ENCODE data around the gene SPPL2B.
A peak's percentile ranks its signal among the peaks of the same experiment; 100 is the strongest.
"Not testable (repeated sequence)": the region's sequence is repeated elsewhere in the genome, so short reads cannot be mapped to it uniquely, and the experiment has no call there.

SPPL2B gene

GRCh38 chr19:2394054-2394441 lies 65.6 kb downstream of the SPPL2B start:
- peak overlapping the region; percentile 56 to 64 for H3K4me3 ChIP-seq (ENCODE audit: low read depth in 1 of 2, low read length in 1 of 2)
- no peak for TF ChIP-seq CTCF (IDR thresholded peaks at IDR 0.05)
- no peaks in the 10 kb centered on the region for H3K9me3 ChIP-seq

GRCh38 chr19:2394442-2395292 lies 66.2 kb downstream of the SPPL2B start:
- Histone ChIP-seq H3K4me1 (ENCODE audit: control insufficient read depth in 1 of 2, insufficient read depth in 1 of 2, low read depth in 1 of 2, low read length in 1 of 2) (peaks cover 19 to 26% of the 10 kb centered on the region in 2 experiments), H3K9me3 (no peaks in the 10 kb centered on the region), H3K4me3 (ENCODE audit: low read depth in 1 of 2, low read length in 1 of 2) (peak overlapping the region; percentile 56 to 64), H3K27me3 (no peaks in the 10 kb centered on the region), H3K27ac (peak overlapping the region; percentile 76), H3K36me3 (no peaks in the 10 kb centered on the region)
- TF ChIP-seq CTCF (IDR thresholded peaks at IDR 0.05) = no peak

More at GRCh38 chr19:2394054-2394441, 65.6 kb downstream of the SPPL2B start:
- H3K27ac ChIP-seq = peak overlapping the region; percentile 76
- no peaks in the 10 kb centered on the region for H3K27me3 ChIP-seq
- H3K4me1 ChIP-seq (ENCODE audit: control insufficient read depth in 1 of 2, insufficient read depth in 1 of 2, low read depth in 1 of 2, low read length in 1 of 2) = peaks cover 19 to 26% of the 10 kb centered on the region in 2 experiments
- H3K36me3 ChIP-seq = no peaks in the 10 kb centered on the region

- H3K36me3 ChIP-seq; H3K27ac ChIP-seq; H3K4me3 ChIP-seq (ENCODE audit: low read depth in 1 of 2, low read length in 1 of 2); H3K27me3 ChIP-seq; H3K9me3 ChIP-seq: not testable (repeated sequence)
- H3K4me1 ChIP-seq (ENCODE audit: control insufficient read depth in 1 of 2, insufficient read depth in 1 of 2, low read depth in 1 of 2, low read length in 1 of 2) = peaks cover 19 to 26% of the 10 kb centered on the region in 2 experiments
Measured at GRCh38 chr19:2395293-2395829, 66.9 kb downstream of the SPPL2B start.

GRCh38 chr19:2397173-2397572 lies 68.7 kb downstream of the SPPL2B start:
- H3K36me3 ChIP-seq; H3K27ac ChIP-seq; H3K27me3 ChIP-seq; H3K4me3 ChIP-seq (ENCODE audit: low read depth in 1 of 2, low read length in 1 of 2); H3K9me3 ChIP-seq: not testable (repeated sequence)
- peaks cover 19 to 22% of the 10 kb centered on the region in 2 experiments for H3K4me1 ChIP-seq (ENCODE audit: control insufficient read depth in 1 of 2, insufficient read depth in 1 of 2, low read depth in 1 of 2, low read length in 1 of 2)

GRCh38 chr19:2398735-2399305 lies 70.3 kb downstream of the SPPL2B start:
- TF ChIP-seq CTCF (IDR thresholded peaks at IDR 0.05) = no peak
- Histone ChIP-seq H3K4me3 (ENCODE audit: low read depth in 1 of 2, low read length in 1 of 2) (no peak overlapping the region), H3K9me3 (no peaks in the 10 kb centered on the region), H3K4me1 (ENCODE audit: control insufficient read depth in 1 of 2, insufficient read depth in 1 of 2, low read depth in 1 of 2, low read length in 1 of 2) (peaks cover 14 to 18% of the 10 kb centered on the region in 2 experiments), H3K27ac (no peak overlapping the region), H3K36me3 (no peaks in the 10 kb centered on the region), H3K27me3 (no peaks in the 10 kb centered on the region)

- no peak overlapping the region for H3K4me3 ChIP-seq (ENCODE audit: low read depth in 1 of 2, low read length in 1 of 2)
- no peak for TF ChIP-seq CTCF (IDR thresholded peaks at IDR 0.05)
- peaks cover 6 to 10% of the 10 kb centered on the region in 2 experiments for H3K4me1 ChIP-seq (ENCODE audit: control insufficient read depth in 1 of 2, insufficient read depth in 1 of 2, low read depth in 1 of 2, low read length in 1 of 2)
- no peaks in the 10 kb centered on the region for H3K36me3 ChIP-seq
- no peaks in the 10 kb centered on the region for H3K27me3 ChIP-seq
- no peak overlapping the region for H3K27ac ChIP-seq
- no peaks in the 10 kb centered on the region for H3K9me3 ChIP-seq
Measured at GRCh38 chr19:2399582-2399981, 71.1 kb downstream of the SPPL2B start.
